ENCODE measurements around the gene BIN1.
A peak's percentile ranks its signal among the peaks of the same experiment; 100 is the strongest.

Gene BIN1, protein sequence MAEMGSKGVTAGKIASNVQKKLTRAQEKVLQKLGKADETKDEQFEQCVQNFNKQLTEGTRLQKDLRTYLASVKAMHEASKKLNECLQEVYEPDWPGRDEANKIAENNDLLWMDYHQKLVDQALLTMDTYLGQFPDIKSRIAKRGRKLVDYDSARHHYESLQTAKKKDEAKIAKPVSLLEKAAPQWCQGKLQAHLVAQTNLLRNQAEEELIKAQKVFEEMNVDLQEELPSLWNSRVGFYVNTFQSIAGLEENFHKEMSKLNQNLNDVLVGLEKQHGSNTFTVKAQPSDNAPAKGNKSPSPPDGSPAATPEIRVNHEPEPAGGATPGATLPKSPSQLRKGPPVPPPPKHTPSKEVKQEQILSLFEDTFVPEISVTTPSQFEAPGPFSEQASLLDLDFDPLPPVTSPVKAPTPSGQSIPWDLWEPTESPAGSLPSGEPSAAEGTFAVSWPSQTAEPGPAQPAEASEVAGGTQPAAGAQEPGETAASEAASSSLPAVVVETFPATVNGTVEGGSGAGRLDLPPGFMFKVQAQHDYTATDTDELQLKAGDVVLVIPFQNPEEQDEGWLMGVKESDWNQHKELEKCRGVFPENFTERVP

DNA sequence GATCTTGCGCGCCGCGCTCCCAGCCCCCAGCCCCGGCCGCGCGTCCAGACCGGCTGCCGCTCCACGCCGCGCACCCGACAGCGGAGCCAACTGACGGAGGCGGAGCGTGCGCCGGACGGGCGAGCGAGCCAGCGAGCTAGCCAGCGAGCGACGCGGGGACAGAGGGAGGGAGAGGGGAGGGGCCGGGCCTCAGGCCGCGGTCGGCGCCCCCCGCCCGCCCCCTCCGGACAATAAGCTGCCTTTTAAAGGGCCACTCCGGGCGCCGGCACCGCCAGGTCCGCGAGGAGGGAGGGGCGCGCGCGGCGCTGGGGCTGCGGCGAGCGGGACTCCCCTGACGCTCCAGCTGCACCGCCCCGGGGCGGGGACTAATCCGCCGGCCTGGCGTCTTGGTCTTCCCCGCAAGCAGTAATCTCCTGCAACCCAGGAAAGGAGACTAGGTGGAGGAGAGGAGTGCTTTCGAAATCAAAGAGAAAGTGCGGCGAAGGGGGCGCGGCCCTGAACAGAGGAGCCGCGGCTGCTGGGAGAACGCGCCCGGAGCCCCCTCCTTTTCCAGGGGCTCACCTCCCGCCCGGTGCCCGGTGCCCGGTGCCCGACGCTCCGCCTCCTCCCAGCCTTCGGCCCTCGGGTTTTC, at the start of gene BIN1:
Gene BIN1 (minus strand): TSS at position 164 of the 631 bp plus-strand sequence. CDS start 211 bp downstream, outside the sequence.
- DNase-seq (ENCODE audit: low read depth) = peak; percentile 41

DNA sequence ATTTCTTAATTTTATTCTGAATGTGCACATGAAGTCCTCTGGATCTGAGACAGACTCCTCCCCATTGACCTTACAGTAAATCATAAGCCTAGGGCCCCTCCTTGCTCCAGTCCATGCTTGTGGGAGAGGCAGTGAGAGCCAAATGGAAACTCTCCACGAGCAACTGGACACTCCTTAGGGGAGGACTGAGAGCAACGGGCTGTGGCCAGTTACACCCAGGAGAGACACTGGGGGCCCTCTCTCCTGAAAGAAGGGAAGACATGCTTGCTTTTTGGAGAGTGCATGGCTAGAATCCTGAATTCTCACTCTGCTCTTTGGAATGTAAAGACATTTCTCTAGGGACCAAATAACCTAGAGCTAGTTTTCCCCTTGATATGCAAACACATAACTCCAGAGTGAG, 49.0 kb upstream of the BIN1 start:
- DNase-seq (ENCODE audit: low read depth) = no peak

DNA sequence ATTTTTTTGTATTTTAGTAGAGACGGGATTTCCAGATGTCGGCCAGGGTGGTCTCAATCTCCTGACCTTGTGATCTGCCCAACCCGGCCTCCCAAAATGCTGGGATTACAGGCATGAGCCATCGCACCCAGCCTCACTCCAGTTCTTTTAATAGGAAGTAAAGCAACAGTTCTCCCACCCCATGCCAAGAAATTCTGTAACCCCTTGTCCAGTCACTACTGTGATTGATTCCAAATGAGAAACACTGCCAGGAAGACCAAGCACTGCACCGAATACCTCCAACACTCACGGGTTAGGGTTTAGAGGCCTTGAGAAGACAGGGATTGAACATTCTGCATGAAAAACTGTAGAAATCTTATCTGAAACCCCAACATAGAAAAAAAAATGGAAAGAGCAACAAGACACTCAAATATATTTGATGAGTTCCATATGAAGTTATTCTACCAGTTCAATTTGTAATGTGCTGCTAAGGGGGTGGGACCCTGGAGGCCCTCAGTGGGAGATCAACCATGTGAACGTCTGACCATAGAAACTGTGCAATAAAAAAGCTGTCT, 48.2 kb upstream of the BIN1 start:
- no peak for DNase-seq (ENCODE audit: low read depth)

DNA sequence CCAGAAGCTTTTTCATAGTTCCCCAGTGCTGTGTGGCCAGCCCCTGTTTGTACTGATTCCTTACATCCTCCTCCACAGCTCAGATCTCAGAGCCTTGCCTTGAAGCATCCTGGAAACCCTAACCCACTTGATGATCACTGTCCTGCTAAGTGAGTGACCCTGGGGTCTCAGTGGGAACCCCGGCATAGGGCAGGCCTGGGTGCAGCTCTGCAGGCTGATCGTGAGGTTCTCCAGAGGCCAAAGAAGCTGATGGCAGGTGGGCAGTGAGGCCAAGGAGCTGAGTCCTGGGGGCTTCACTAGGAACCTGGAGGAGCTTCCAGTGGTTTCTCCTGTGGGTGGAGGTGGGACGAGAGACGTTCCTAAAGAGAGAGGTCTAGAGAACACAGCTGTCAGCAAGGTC, 47.4 kb upstream of the BIN1 start:
- DNase-seq (ENCODE audit: low read depth) = no peak

DNA sequence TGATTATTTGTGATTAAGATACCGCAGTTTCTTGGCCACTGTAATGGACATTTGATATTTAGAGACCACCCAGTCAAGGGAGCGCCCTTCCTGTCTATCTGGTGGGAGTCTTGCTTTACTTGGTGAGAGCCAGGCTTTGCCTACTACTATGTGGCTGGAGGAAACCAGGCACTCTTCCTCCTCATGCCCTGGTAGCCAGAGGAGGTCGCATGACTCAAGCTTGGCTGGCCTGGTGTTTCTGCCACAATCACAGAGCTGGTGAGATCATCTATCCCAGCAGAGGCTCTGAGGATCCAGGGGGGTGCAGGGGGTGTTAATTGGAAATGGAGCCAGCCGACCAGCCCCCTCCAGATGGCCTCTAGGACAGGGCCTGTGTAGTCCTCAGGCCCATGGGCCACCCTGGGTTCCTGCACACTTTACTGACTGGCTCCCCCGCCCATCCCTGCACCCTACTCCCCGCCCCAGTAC, 46.8 kb upstream of the BIN1 start:
- DNase-seq (ENCODE audit: low read depth) = no peak

DNA sequence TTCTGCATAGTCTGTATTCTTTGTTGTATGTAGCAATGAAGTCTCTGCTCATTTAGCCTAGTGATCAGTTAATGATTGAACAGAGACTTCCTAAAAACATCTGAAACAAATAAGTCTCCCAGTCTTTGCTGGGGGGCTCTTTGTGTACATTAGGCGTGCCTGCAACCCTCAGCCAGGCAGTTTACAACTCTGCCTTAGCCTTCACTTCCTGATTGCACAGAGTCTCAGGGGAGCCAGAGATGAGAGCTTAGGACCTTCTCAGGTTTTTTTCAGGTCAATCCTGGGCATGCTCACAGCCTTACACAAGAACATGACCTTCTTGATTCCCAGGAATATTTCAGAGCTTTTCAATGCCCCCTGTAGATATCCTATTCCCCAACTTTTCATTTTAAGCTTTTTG, 44.0 kb upstream of the BIN1 start:
- DNase-seq (ENCODE audit: low read depth) = no peak

DNA sequence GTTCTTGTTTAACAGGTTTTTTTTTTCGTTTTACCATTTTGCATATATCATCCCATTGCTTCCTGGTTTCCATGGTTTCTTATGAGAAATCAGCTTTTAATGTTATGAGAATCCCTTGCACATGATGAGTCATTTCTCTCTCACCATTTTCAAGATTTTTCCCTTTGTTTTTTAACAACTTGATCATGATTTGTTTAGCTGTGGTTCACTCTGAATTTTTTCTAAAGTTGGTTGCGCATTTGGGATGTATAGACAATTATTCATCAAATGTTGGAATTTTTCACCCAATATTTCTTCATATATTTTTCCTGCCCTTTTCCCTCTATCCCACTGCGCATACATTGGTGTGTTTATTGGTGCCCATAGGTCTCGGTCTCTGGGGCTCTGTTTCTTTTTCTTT, 42.4 kb upstream of the BIN1 start:
- DNase-seq (ENCODE audit: low read depth) = no peak

DNA sequence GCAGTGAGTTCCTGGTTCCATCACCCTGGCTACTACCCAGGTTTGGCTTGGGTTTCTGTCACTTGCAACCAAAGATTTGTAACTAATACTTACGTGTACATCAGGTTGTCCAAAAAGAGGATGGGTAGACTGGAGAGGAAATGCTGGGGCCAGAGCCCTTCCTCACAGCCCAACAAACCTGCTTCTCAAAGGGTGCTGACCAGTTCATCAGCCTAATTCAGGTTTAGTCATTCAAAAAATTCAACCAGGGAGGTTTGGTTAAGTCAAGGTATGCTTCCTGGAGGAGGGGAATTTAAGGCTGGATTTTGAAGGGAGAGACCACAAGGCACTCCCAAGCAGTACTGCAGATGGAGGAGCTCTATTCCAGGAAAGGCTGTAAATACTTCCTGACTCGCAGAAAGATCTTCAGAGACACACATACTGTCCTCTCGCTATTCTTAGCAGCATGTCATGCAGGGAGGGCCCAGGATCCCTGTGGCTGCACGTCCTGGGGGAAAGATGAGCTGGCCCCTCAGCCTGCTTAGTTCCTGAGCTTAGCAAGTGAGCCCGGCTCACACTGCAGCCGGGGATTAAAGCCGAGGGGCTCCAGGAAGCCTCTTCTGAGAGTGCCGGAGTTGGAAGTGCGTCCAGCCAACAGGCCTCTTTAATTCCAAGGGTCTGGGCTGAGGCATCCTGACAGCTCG, 40.0 kb upstream of the BIN1 start:
- no peak for DNase-seq (ENCODE audit: low read depth)

DNA sequence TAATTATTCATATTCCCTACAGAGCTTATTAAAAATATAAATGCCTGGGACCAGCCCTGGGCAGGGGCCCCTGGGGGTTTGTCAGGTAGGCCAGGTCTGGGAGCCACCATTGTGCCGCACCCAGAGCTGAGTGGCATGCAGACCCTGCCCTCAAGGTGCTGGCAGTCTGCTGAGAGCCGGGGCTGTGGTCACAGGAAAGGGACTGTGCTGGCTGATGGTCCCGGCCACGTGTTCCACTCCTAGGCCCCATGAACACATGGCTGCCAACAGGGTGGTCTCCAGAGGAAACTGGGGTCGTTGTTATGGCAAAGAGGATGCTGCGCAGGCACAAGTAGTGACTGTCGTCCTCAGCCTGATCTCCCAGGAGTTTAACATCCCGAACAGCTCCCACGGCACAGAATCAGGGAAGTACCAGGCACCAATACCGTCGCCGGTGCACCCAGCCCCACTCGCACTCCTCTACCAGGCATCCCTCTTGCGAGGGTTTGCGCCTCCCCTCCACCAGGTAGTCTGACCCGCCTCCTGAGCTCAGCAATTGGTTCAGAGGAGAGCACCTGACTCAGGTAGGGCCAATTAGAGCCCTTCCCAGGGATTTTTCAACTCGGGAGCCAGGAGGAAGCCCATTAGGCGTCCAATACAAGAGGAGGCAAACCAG, 39.2 kb upstream of the BIN1 start:
- no peak for DNase-seq (ENCODE audit: low read depth)

DNA sequence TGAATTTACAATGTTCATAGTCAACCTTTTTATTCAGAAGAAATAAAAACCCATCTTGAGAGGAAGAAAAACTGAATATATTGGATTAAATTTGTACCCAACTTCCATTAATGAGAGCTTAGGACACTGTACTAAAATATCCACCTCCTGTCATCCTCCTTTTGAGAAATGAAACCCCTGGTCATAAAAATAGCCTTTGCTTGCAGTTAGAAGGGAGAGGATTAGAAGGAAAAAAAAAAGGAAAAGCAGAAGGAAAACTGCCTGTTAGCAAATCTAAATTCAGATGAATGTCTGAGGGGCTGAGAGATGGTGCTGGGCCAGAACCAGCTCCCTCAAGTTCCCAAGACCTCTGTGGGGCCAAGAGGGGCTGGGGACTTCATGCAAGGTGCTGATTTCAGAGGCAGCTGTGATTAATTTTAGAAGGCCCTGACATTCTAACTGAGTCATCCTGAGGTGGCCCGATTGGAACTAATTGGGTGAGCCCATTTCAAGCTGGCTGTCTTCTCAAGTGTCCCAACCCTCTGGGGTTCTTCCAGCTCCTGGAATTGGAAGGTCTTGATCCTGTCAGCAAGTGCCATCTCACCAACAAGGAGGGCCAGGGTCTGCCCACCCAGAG, 38.4 kb upstream of the BIN1 start:
- no peak for DNase-seq (ENCODE audit: low read depth)

DNA sequence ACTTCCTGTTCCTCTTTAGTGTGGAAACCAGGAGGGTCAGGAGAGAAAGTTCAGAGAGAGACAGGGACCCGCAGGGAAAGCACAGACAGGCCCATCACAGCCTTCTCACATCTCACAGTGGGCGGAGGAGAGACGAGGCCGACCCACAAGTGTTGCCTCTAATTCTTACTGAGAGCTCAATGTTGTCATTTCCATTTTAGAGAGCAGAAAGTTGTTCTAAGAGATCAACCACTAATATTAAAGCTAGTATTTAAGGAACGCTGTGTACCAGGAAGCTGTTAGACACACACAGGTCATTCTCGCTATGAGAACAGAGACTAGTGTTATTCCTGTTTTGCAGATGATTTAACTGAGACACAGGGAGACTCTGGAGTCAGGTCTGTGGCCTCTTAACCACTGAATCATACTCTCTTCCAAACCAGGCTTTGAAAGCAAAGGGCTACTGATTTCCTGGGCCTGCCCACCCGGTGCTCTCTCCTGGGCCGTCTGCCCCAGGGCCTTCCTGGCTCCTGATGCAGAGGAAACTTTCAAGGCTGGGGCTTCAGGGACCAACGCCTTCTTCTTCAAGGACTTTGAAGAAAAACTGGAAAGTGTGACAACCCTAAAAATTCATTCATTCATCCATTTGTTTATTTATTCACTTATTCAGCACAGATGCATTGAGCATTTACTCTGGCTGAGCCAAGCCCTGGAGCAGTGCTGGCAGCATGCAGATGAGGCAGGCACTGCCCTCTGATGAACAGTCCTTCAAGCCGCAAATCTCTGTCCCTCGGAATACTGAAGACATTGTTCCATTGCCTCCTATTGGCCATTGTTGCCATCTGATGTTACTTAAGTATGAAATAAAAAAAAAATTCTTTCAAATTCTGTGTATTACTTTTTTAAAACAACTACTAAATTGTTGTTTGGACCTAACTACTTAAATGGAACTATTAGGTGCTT, 37.2 kb upstream of the BIN1 start:
- no peak for DNase-seq (ENCODE audit: low read depth)

DNA sequence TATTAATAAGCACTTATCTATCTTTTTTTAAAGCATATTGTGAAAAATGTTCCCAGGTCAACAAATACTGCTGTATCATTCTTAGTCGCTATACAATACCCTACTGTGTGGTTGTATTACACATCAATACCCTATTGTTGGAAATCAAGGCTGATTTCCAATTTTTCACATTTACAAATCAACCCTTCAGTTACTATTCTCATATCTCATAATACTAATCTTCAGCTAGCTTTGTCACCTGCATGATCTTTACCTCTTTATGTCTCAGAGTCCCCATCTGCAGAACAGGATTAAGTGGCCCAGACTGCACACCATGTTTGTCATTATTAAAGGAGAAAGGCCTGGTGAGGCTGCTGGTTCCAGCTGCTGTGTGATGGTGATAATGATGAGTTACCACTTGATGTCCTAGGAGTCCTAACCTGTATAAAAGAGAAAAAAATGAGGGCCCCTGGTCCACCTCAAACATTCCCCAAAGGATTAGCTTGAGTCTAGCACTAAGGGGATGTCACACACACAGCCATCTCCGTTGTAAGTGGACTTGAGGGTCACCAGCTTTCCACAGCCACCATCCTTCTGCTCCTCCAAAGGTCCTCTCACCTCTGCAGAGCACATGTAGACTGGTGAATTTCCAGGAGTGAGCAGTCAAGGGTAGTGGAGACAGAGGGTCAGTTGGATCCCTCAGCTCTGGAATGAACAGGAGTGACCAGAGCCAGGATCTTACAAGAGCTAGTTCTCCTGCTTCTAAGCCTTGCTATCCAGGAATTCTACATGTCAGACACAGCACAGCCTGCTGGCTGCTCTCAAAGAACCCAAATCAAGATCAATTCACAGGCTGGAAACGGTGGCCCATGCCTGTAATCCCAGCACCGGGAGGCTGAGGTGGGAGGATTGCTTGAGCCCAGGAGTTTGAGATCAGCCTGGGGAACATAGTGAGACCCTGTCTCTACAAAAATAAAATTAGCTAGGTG, 36.0 kb upstream of the BIN1 start:
- DNase-seq (ENCODE audit: low read depth) = no peak

DNA sequence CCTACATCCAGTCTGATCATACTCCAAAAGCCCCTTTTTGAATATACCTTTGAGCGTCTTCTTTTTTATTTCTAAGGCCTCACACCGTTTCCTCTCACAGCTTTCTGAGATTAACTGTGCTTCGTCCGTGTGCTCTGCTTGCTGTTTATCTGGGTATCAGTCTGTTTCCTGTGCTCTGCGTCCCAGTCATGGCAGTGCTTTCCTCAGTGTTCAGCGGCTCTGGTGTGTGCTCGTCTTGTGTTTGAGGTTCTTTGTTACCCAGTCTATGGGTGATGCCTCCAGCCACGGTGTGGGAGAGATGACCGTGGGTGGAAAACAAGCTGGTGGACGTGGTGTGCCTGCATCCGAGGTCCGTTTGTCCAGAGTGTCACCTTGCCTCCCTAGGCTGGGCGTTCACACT, 33.6 kb upstream of the BIN1 start:
- DNase-seq (ENCODE audit: low read depth) = no peak

DNA sequence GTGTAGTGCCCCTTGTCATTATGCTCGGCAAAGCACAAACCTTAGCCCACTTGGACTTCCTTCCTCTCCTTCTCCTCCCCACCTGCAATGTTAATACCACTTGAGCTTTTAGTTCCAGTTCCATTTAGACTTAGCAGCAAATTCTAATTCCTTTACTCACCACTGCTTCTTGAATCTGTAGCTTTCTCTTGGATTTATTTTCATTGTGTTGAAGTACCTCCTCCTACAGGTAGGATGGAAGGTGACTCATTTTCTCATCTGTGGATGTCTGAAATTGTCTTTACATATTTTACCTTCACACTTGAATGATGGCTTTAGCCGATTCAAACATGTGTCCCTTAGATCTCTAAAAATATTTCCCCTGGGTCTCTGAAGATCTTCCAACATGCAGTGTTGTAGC, 32.8 kb upstream of the BIN1 start:
- no peak for DNase-seq (ENCODE audit: low read depth)

DNA sequence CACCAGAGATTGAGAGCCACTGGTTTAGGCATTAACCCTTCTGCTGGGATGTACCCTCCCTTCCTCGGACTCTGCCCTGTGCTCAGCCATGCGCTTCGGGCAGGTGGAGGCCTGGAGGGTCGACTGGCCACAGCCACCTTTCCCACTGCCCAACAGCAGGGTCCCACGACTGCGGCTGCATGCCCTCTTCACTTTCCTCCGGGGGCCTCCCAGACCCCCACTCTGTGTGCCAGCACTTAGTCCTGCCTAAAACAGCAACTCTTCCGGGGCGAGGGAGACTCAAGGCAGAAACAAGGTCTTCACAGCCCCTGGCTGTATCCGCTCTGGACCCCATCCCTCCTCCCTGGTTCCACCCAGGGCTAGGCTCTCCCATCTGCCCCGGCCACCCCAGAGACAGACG, 31.3 kb upstream of the BIN1 start:
- DNase-seq (ENCODE audit: low read depth) = no peak

DNA sequence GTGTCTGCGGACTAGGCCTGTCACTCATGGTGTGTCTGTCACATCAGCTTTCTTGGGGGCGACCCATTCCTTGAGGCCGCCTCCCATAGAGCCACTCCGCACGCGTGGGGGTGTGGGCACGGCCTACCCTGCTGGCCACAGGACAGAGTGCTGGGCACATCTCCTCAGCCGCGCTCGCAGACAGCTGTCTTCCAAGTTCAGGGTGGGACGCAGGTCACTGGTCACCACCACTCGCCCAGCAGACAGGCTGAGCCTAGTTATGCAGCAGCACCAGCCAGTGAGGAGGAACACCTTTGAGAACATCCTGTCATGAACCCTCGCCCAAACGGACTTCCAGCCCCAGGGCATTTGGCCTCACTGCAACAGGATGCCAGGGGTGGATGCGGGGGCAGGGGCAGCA, 30.8 kb upstream of the BIN1 start:
- DNase-seq (ENCODE audit: low read depth) = no peak

DNA sequence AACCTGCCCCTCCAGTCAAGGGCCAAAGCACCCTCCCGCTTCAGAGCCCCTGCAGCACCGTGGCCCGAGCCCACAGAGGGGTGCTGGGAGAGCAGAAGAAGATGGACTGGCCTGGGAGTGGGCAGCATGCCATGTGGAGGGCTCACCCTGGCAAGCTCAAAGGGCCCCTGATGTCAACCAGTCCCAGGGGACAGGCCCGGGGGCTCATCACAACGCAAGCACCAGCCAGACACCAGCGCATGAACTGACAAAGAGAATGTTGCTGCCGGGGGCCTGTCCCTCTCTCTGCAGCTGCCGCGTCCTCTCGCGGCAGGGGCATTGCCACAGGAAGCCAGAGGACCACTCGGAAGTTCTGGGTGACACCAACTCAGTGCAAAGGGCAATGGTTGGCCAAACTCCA, 30.3 kb upstream of the BIN1 start:
- DNase-seq (ENCODE audit: low read depth) = no peak

DNA sequence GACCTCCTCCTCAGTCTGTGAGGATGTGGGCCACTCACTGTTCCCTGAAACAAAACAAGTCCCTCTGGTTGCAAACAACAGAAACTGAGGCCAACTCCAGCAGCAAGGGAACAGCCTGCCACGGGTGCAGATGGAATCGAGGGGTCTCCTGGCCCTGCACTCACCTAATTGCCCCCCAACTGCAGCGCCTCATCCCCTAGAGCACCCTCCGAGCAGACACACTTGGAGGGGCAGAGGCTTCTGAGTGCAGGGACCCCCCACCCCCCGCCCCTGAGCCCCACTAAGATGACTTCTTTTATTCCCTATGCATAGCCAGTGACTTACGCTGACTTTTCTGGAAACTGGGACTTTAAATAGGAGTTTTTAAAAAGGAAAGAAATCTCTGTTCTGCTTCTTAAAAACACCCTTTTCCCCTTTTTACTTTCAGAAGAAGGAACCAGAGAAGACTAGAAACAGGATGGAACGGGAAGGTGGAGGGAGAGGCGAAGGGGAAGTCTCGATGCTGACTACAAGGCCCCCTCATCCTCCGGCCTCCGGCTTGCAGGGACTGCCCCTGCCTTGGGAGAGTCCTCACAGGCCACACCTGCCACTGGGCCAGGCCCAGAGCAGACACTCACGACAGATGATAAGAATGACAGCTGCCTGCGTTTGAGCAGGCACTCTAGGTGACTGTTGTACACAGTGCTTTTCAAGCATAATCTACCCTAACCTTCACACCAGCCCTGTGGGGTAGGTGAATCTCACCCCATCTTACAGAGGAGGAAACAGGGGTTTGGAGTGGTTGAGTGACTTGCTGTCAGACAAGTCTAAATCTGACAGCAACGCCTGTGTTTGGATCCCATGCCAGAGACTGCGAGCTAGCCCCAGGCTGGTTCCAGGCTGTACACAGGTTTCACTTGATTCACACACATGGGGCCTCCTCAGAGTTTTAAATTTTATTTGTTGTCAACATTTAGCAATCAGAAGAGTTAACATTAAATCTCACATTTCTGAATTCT, 28.2 kb upstream of the BIN1 start:
- DNase-seq (ENCODE audit: low read depth) = no peak

Measured in activated T-helper 1 cell treated with Interleukin-2 at 50 U/mL for 16 hours (primary cell).